CD4-positive, alpha-beta T cell (primary cell): ENCODE results near the gene C1orf105. TPM values are rescaled to one million over a fixed set of nuclear protein-coding genes. Genes with fewer than 3 reads are reported as not detected.

Experiments used
- ATAC-seq: fragments of 200-7000 bp; cut with Tn5 transposase; one replicate; pipeline ENCODE4 v1.10.0; 2022; ENCODE audit warnings: mild to moderate bottlenecking; ENCODE audit not compliant: poor library complexity
- CTCF ChIA-PET: fragments of 350-600 bp; sonication (Branson Sonifier 250); formaldehyde crosslinking; loops from one replicate; lab custom pipeline; 2021; ENCODE audit warnings: antibody characterized with exemption, inconsistent platforms; lab: Charles Lee
- POLR2A ChIA-PET: fragments of 350-600 bp; sonication (Branson Sonifier 250); formaldehyde crosslinking; loops from one replicate; lab custom pipeline; 2021; ENCODE audit warnings: antibody characterized with exemption, inconsistent platforms; lab: Charles Lee
- DNase-seq, 14 experiments: peaks; one replicate each; pipeline ENCODE4 v3.0.0-alpha.2; 2013 to 2020; ENCODE audit warnings: mixed read lengths in 2 of 14
- H3K27ac ChIP-seq, 2 donors: one replicate each; pipeline versions ENCODE4 v1.5.1 to v1.7.0; 2013; ENCODE audit warnings: low read length in 2 of 2, low read depth in 1 of 2, mild to moderate bottlenecking in 1 of 2
- H3K27me3 ChIP-seq, 2 experiments: 1 replicate in 1 of 2; 2 replicates in 1 of 2; pipeline versions ENCODE4 v1.6.1 to v1.7.0; 2013; ENCODE audit warnings: low read length in 2 of 2, control low read depth in 1 of 2, mild to moderate bottlenecking in 1 of 2, moderate library complexity in 1 of 2; ENCODE audit not compliant: insufficient read depth in 2 of 2, control insufficient read depth in 1 of 2
- H3K36me3 ChIP-seq: one replicate; pipeline ENCODE4 v1.6.1; 2013; ENCODE audit warnings: low read length, control low read depth; ENCODE audit not compliant: insufficient read depth
- H3K4me1 ChIP-seq: one replicate; pipeline ENCODE4 v1.6.1; 2013; ENCODE audit warnings: low read length, control low read depth; ENCODE audit not compliant: insufficient read depth
- H3K4me3 ChIP-seq: one replicate; pipeline ENCODE4 v1.5.1; 2013; ENCODE audit warnings: mild to moderate bottlenecking, low read length, moderate library complexity
- H3K9me3 ChIP-seq, 2 experiments: 1 replicate in 1 of 2; 2 replicates in 1 of 2; pipeline versions ENCODE4 v1.6.1 to v1.7.0; 2013; ENCODE audit warnings: low read length in 2 of 2, mild to moderate bottlenecking in 2 of 2, control low read depth in 1 of 2, moderate library complexity in 1 of 2; ENCODE audit not compliant: control insufficient read depth in 1 of 2, insufficient read depth in 1 of 2
- H3K27ac Mint-ChIP-seq: one replicate; pipeline ENCODE4 v1.8.0; 2020; ENCODE audit warnings: mixed read lengths
- H3K27me3 Mint-ChIP-seq: one replicate; pipeline ENCODE4 v1.8.0; 2021; ENCODE audit warnings: mixed read lengths
- H3K36me3 Mint-ChIP-seq: one replicate; pipeline ENCODE4 v1.8.0; 2021; ENCODE audit warnings: low read depth, mixed read lengths
- H3K4me1 Mint-ChIP-seq: one replicate; pipeline ENCODE4 v1.8.0; 2021; ENCODE audit warnings: low read depth, mixed read lengths
- H3K4me3 Mint-ChIP-seq: one replicate; pipeline ENCODE4 v1.8.0; 2020; ENCODE audit warnings: mild to moderate bottlenecking, mixed read lengths
- H3K9me3 Mint-ChIP-seq: one replicate; pipeline ENCODE4 v1.8.0; 2020; ENCODE audit warnings: mixed read lengths
- intact Hi-C, 2 experiments: fragments of 100-400 bp; cut with DNase I in 1 of 2; cut with micrococcal nuclease in 1 of 2; formaldehyde crosslinking; loops; one replicate each; pipeline versions ENCODE4 v1.15.1 to v1.9.0; 2023 to 2025; cut with DNase I, micrococcal nuclease
- total RNA-seq, 174 experiments: library from RNA in 2 of 174; stranded (reverse) in 2 of 174; gene quantifications; one replicate each; pipeline ENCODE4 v1.2.3 and lab custom pipeline; 2021 to 2026
- TF ChIP-seq, protein P1 (sequence below): fragments of 200-600 bp; IDR thresholded peaks from one replicate; pipeline ENCODE4 v1.8.0; 2022; ENCODE audit warnings: antibody characterized with exemption, mild to moderate bottlenecking

C1orf105 gene
- total RNA-seq, 2 experiments from 2014 or later = not detected

GRCh38 chr1:172478485-172478884 is 58.0 kb downstream of the C1orf105 start:
- peaks cover 3% of the 10 kb centered on the region for H3K4me1 ChIP-seq
- H3K4me3 ChIP-seq = no peak overlapping the region
- H3K27me3 Mint-ChIP-seq = peaks cover 6% of the 10 kb centered on the region
- ATAC-seq (no peak), DNase-seq (no peak)
- no peaks in the 10 kb centered on the region for H3K36me3 ChIP-seq
- no peaks in the 10 kb centered on the region for H3K27me3 ChIP-seq
- intact Hi-C loops = no loop called here
- CTCF ChIA-PET = no interaction called here
- H3K27ac ChIP-seq = no peak overlapping the region
- H3K4me3 Mint-ChIP-seq = no peak overlapping the region
- no peaks in the 10 kb centered on the region for H3K9me3 Mint-ChIP-seq
- H3K9me3 ChIP-seq = no peaks in the 10 kb centered on the region
- peaks cover 8% of the 10 kb centered on the region for H3K4me1 Mint-ChIP-seq
- H3K36me3 Mint-ChIP-seq = no peaks in the 10 kb centered on the region
- POLR2A ChIA-PET = no interaction called here
- no peak overlapping the region for H3K27ac Mint-ChIP-seq
- TF ChIP-seq, protein P1, sequence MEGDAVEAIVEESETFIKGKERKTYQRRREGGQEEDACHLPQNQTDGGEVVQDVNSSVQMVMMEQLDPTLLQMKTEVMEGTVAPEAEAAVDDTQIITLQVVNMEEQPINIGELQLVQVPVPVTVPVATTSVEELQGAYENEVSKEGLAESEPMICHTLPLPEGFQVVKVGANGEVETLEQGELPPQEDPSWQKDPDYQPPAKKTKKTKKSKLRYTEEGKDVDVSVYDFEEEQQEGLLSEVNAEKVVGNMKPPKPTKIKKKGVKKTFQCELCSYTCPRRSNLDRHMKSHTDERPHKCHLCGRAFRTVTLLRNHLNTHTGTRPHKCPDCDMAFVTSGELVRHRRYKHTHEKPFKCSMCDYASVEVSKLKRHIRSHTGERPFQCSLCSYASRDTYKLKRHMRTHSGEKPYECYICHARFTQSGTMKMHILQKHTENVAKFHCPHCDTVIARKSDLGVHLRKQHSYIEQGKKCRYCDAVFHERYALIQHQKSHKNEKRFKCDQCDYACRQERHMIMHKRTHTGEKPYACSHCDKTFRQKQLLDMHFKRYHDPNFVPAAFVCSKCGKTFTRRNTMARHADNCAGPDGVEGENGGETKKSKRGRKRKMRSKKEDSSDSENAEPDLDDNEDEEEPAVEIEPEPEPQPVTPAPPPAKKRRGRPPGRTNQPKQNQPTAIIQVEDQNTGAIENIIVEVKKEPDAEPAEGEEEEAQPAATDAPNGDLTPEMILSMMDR = no peak

GRCh38 chr1:172480431-172480830 is 59.9 kb downstream of the C1orf105 start:
- Mint-ChIP-seq H3K9me3 (no peaks in the 10 kb centered on the region), H3K27ac (no peak overlapping the region), H3K4me1 (peaks cover 15% of the 10 kb centered on the region), H3K36me3 (no peaks in the 10 kb centered on the region), H3K27me3 (peaks cover 6% of the 10 kb centered on the region), H3K4me3 (no peak overlapping the region)
- Histone ChIP-seq H3K4me1 (peaks cover 3% of the 10 kb centered on the region), H3K9me3 (no peaks in the 10 kb centered on the region), H3K27ac (no peak overlapping the region), H3K36me3 (no peaks in the 10 kb centered on the region), H3K4me3 (no peak overlapping the region), H3K27me3 (no peaks in the 10 kb centered on the region)
- ATAC-seq = no peak
- TF ChIP-seq, protein P1 = no peak
- POLR2A ChIA-PET = no interaction called here
- intact Hi-C loops = no loop called here
- CTCF ChIA-PET = no interaction called here
- DNase-seq = no peak

GRCh38 chr1:172482044-172482443 is 61.6 kb downstream of the C1orf105 start:
- Mint-ChIP-seq H3K36me3 (no peaks in the 10 kb centered on the region), H3K4me1 (peaks cover 15% of the 10 kb centered on the region), H3K9me3 (no peaks in the 10 kb centered on the region), H3K4me3 (no peak overlapping the region), H3K27me3 (peaks cover 6% of the 10 kb centered on the region), H3K27ac (no peak overlapping the region)
- ATAC-seq (no peak), DNase-seq (no peak)
- intact Hi-C loops = no loop called here
- ChIA-PET POLR2A (no interaction called here), CTCF (no interaction called here)
- H3K9me3 ChIP-seq = no peaks in the 10 kb centered on the region
- TF ChIP-seq, protein P1 = no peak
- H3K36me3 ChIP-seq = no peaks in the 10 kb centered on the region
- H3K4me1 ChIP-seq = peaks cover 3% of the 10 kb centered on the region
- no peak overlapping the region for H3K27ac ChIP-seq
- H3K4me3 ChIP-seq = no peak overlapping the region
- no peaks in the 10 kb centered on the region for H3K27me3 ChIP-seq
